GM18873 (cell line): ENCODE measurements around the gene KCNK17.

Experiments
- ATAC-seq: cut with Tn5 transposase; IDR thresholded peaks from one replicate; pipeline ENCODE4 v1.9.1; 2021; ENCODE audit warnings: mild to moderate bottlenecking, moderate library complexity, moderate number of reproducible peaks; ENCODE audit not compliant: unreplicated experiment, low FRiP score

The KCNK17 gene

GRCh38 chr6:39274471-39274870, 39.7 kb downstream of the KCNK17 start:
- ATAC-seq, result no peak

GRCh38 chr6:39273406-39273821, 40.8 kb downstream of the KCNK17 start:
- no peak for ATAC-seq

- no peak for ATAC-seq
These were observed 44.3 kb downstream of the KCNK17 start for GRCh38 chr6:39269961-39270360.

- no peak for ATAC-seq
These were observed 45.5 kb downstream of the KCNK17 start for GRCh38 chr6:39268721-39269120.

- ATAC-seq, result no peak
These were observed 46.0 kb downstream of the KCNK17 start for GRCh38 chr6:39268171-39268570.

- ATAC-seq, result no peak
These were observed 47.4 kb downstream of the KCNK17 start for GRCh38 chr6:39266782-39267355.

GRCh38 chr6:39266375-39266774, 47.8 kb downstream of the KCNK17 start:
- ATAC-seq, result no peak

GRCh38 chr6:39263303-39264037, 50.7 kb downstream of the KCNK17 start:
- ATAC-seq, result no peak

- no peak for ATAC-seq
These were observed 52.5 kb downstream of the KCNK17 start for GRCh38 chr6:39261751-39262150.

GRCh38 chr6:39260953-39261352, 53.3 kb downstream of the KCNK17 start:
- no peak for ATAC-seq

- no peak for ATAC-seq
These were observed 53.8 kb downstream of the KCNK17 start for GRCh38 chr6:39260456-39260855.

- no peak for ATAC-seq
These were observed 57.8 kb downstream of the KCNK17 start for GRCh38 chr6:39256294-39256940.

- ATAC-seq, result no peak
These were observed 59.2 kb downstream of the KCNK17 start for GRCh38 chr6:39254999-39255535.

- no peak for ATAC-seq
These were observed 62.8 kb downstream of the KCNK17 start for GRCh38 chr6:39251406-39251805.

- no peak for ATAC-seq
These were observed 63.7 kb downstream of the KCNK17 start for GRCh38 chr6:39250507-39250906.

- ATAC-seq, result no peak
These were observed 64.9 kb downstream of the KCNK17 start for GRCh38 chr6:39249278-39249677.
